AG04450 (cell line): Measurements from ENCODE around the gene NPTX1. TPM values are rescaled to one million over a fixed set of nuclear protein-coding genes. Genes with fewer than 3 reads are reported as not detected.

Experiments used
- CTCF ChIA-PET: fragments of 300-600, 350-600 bp; formaldehyde crosslinking; extraction: SDS; loops from one replicate; lab custom pipeline; 2022; ENCODE audit warnings: antibody characterized with exemption, inconsistent platforms; lab: Charles Lee
- POLR2A ChIA-PET: fragments of 350-600 bp; formaldehyde crosslinking; extraction: SDS; loops from one replicate; lab custom pipeline; 2021; ENCODE audit warnings: antibody characterized with exemption, inconsistent platforms; lab: Yijun Ruan, JAX
- DNase-seq: peaks from one replicate; pipeline ENCODE4 v3.0.0-alpha.2; 2011; ENCODE audit warnings: low read depth, low spot score
- H3K27ac ChIP-seq: one replicate; pipeline ENCODE4 v1.5.1; 2012; ENCODE audit warnings: low read depth, low read length, control low read depth
- H3K27me3 ChIP-seq: one replicate; pipeline ENCODE4 v1.6.0; 2012; ENCODE audit warnings: low read length; ENCODE audit not compliant: control insufficient read depth, insufficient read depth
- H3K4me3 ChIP-seq: 2 replicates; pipeline ENCODE4 v1.5.1; 2011; ENCODE audit warnings: mild to moderate bottlenecking, low read depth, low read length, control low read depth
- H3K9me3 ChIP-seq: 2 replicates; pipeline ENCODE4 v1.5.1; 2012; ENCODE audit warnings: low read length; ENCODE audit not compliant: control insufficient read depth, insufficient read depth
- polyA plus RNA-seq: library from polyadenylated mRNA; depleted of rRNA; stranded (reverse); fragments of >200 nt; gene quantifications from 2 replicates; pipeline ENCODE4 v1.2.3, GENCODE V29; 2011
- TF ChIP-seq, protein P1 (sequence below): IDR thresholded peaks from 2 replicates; pipeline ENCODE4 v1.5.1; 2011; ENCODE audit warnings: low read depth, low read length, control low read depth, inconsistent platforms

NPTX1 gene
- polyA plus RNA-seq, 1 experiment: 6.5 TPM

DNA sequence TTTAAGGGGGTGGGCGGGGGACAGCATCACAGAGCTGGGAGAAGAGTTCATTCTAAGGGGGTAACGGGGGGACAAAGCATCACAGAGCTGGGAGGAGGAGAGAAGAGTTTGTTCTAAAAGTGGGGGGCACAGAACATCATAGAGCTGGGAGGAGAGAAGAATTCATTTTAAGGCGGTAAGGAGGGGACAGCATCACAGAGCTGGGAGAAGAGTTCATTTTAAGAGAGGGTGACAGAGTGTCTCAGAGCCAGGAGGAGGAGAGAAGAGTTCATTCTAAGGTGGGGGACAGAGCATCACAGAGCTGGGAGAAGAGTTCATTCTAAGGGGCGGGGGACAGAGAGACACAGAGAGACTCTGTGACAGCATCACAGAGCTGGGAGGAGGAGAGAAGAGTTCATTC, 33.6 kb downstream of the NPTX1 start:
- no peaks in the 10 kb centered on the region; the same call in 1 of the 2 replicates for H3K9me3 ChIP-seq
- POLR2A ChIA-PET: interaction anchor here (0.6 kb wide), 1 partner anchor 342 kb away, joined by 5 read pairs; the partner anchor contains the start of gene GAA
- H3K27ac ChIP-seq: no peak overlapping the region
- TF ChIP-seq, protein P1, sequence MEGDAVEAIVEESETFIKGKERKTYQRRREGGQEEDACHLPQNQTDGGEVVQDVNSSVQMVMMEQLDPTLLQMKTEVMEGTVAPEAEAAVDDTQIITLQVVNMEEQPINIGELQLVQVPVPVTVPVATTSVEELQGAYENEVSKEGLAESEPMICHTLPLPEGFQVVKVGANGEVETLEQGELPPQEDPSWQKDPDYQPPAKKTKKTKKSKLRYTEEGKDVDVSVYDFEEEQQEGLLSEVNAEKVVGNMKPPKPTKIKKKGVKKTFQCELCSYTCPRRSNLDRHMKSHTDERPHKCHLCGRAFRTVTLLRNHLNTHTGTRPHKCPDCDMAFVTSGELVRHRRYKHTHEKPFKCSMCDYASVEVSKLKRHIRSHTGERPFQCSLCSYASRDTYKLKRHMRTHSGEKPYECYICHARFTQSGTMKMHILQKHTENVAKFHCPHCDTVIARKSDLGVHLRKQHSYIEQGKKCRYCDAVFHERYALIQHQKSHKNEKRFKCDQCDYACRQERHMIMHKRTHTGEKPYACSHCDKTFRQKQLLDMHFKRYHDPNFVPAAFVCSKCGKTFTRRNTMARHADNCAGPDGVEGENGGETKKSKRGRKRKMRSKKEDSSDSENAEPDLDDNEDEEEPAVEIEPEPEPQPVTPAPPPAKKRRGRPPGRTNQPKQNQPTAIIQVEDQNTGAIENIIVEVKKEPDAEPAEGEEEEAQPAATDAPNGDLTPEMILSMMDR: no peak
- no peak for DNase-seq
- H3K27me3 ChIP-seq: peaks cover 26% of the 10 kb centered on the region
- CTCF ChIA-PET: interaction anchor here (1.1 kb wide), 1 partner anchor 15 kb away, joined by 3 read pairs; no protein-coding TSS in a partner anchor
- no peak overlapping the region for H3K4me3 ChIP-seq

GRCh38 chr17:80442323-80442659, 34.1 kb downstream of the NPTX1 start:
- no peak for DNase-seq

DNA sequence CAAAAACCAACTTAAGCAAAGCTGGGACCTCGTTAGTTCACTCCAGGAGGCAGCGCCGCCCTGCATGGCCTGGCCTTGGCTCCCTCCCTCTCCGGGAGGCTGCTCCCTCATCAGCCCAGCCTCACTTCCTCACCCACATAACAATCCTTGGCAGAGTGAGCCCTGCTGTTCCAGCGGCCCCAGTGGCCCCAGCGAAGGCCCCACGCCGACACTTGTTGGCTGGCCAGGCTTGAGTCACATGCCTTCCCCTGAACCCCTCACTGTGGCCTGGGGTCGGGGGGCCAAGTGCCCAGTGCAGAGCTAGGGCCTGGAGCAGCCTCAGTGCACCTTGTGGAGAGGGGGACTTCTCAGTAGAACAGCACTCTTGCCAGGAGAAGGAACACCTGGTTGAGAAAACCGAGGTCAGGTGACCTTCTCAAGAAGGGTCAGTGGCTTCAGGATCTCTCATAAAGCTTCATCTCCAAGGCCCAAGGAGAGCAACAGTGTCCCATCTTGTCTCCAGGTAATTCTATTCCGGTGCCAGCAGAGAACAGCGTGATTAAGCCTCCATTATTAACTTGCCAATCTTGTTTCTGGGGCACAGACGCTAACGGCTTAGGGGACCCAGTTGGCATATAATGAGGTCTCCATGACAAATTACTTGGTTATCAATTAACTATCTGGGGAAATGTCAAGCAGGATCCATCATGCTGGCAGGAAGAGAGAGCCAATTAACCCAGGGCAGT, 34.6 kb downstream of the NPTX1 start:
- DNase-seq: no peak
- Histone ChIP-seq H3K4me3 (no peak overlapping the region), H3K27me3 (peaks cover 26% of the 10 kb centered on the region), H3K27ac (no peak overlapping the region), H3K9me3 (no peaks in the 10 kb centered on the region; the same call in 1 of the 2 replicates)
- ChIA-PET CTCF (no interaction called here), POLR2A (no interaction called here)
- TF ChIP-seq, protein P1: no peak

More at GRCh38 chr17:80442323-80442659, 34.1 kb downstream of the NPTX1 start:
- ChIA-PET POLR2A (interaction anchor here (0.6 kb wide), 1 partner anchor 341 kb away, joined by 5 read pairs; the partner anchor contains the start of gene GAA), CTCF (interaction anchor here (1.1 kb wide), 1 partner anchor 15 kb away, joined by 3 read pairs; no protein-coding TSS in a partner anchor)
- Histone ChIP-seq H3K27ac (no peak overlapping the region), H3K9me3 (no peaks in the 10 kb centered on the region; the same call in 1 of the 2 replicates), H3K27me3 (peaks cover 26% of the 10 kb centered on the region), H3K4me3 (no peak overlapping the region)
- TF ChIP-seq, protein P1: no peak

GRCh38 chr17:80441133-80441578, 35.3 kb downstream of the NPTX1 start:
- CTCF ChIA-PET: interaction anchor here (0.7 to 0.9 kb wide), 2 partner anchors 14 to 655 kb away, joined by 3 to 5 read pairs; no protein-coding TSS in a partner anchor
- DNase-seq: no peak
- Histone ChIP-seq H3K27me3 (peaks cover 26% of the 10 kb centered on the region), H3K9me3 (no peaks in the 10 kb centered on the region; the same call in 1 of the 2 replicates), H3K4me3 (no peak overlapping the region), H3K27ac (no peak overlapping the region)
- POLR2A ChIA-PET: no interaction called here
- TF ChIP-seq, protein P1: no peak

- DNase-seq: no peak
- H3K27ac ChIP-seq: no peak overlapping the region
- CTCF ChIA-PET: no interaction called here
Observed at GRCh38 chr17:80439499-80439898, 36.9 kb downstream of the NPTX1 start.

More at GRCh38 chr17:80439499-80439898, 36.9 kb downstream of the NPTX1 start:
- Histone ChIP-seq H3K9me3 (no peaks in the 10 kb centered on the region; the same call in 1 of the 2 replicates), H3K4me3 (no peak overlapping the region), H3K27me3 (peaks cover 24% of the 10 kb centered on the region)
- POLR2A ChIA-PET: no interaction called here
- TF ChIP-seq, protein P1: no peak
